Raji (cell line): ENCODE results near the gene PODXL2.

ENCODE experiments used
- POLR2A ChIP-seq: IDR thresholded peaks from 2 replicates; pipeline ENCODE4 v1.6.1; 2011; ENCODE audit warnings: low read depth, low read length, control low read depth; ENCODE audit not compliant: insufficient read depth

Gene PODXL2

DNA sequence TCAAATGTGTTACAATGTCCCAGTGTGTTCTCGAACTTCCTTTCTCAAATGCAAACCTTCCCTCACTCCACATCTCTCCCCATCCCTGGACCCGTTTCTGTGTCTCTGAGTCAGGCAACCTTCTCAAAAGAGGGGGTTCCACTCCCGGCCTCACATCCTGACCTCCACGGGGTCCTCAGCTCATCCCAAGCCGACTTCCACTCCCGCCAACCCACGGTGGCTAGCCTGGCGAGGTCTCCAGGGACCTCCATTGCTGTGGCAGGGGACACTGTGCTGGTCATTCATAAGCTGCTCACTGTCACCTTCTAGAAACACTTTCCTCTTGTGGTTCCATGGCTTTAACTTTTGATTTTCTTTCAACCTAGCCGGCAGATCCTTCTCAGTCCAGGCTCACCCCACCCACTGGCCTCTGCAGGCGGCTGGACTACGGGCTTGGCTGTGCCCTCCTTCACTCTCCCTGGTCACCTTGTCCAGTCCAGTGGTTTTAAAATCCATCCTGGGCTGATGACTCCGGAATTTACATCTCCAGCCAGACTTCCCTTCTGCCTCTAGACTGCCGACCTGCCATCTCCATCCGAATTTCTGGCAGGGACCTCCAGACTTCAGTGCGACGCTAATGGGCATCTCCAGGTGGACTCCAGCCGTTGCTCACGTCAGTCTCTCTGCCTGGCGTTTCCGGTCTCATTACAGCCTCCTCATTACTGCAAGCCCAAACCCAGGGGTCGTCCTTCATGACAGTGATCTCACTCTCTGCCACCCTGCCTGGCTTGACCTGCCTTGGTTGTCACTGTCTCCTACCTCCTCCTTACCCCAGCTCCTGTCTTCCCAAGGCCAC, 63.7 kb downstream of the PODXL2 start:
- no peak for TF ChIP-seq POLR2A

DNA sequence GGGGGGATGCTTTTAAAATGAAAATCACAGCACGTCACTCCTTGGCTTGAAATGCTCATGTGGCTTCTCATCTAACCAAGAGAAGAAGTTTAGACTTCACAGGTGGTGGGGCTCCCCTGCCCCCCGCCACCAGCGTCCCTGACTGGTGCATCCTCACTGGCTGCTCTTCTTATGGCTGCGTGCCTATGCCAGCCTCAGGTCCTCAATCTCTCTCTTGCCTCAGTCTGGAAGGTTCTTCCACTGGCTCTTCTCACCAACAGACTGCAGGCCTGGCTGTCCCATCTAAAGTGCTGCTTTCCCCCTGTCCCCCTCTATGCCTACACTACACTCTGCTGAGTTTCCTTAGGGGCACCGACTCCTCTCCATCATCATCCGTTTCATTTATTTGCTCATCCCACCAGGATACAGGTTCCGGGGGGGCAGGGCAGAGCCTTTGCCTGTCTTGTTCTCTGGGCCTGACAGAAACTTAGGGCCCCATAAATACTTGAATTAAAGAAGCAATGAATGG, 64.4 kb downstream of the PODXL2 start:
- no peak for TF ChIP-seq POLR2A

DNA sequence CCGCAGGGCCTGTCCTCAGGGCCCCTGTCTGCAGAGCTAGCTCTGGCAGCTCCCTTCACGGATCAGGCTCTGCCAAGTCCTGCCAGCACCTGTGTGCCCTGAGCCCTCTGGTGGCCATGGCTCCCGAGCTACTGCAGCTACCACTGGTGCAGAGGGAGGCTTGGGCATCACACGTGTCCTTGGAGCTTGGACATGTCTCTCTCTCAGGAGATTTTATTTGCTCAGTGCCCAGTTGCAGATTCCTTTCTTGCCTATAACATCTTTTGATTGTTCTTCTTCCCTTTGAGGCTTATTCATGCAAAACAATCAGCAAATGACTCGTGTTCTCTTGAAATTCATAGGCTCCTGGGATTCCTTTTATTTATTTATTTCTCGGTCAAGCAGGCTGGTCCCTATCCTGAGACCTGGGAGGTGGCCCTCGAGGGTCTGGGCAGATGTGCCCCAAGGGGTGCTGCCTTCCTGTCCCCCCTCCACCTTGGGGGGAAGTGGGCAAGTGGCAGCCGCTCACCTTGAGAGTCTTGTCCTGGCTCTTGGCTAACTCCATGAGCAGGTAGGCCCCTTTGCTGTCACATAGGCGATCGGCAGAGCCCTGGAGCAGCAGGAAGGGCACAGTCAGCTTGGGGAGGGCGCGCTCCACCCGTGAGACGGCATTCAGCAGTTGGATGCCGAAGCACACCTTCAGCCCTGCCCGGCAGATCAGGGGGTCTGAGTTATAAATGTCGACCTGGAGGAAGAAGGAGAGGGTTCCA, 65.7 kb downstream of the PODXL2 start:
- no peak for TF ChIP-seq POLR2A

DNA sequence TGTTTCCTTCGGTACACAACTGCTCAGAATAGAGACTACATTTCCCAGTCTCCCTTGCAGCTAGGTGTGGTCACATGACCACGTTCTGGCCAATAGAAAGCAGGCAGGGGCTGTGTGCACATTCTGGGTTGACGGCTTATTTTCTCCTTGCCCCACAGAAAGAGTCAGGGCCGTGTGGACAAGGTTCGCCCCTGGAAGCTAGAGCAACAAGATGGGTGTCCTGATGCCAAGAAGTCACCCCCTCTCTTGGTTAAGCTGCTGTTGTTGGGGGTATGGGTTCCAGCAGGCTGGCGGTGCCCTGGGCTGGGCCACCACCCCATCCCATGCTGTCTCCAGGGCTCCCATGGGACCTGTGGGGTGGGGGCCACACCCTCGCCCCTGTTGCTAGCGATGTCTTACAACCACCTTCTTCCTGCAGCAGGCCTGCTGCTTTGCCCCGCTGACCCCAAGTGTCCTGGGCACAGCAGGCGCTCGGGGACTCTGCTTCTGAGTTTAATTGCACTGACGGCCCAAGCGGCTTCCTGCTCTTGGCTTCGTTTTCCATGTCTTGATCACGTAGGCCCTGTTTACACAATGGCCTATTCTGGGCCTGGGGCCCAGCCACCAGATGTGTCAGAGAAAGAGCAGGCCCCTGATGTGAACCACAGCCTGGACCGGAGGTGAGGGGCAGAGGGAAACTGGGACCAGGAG, 68.7 kb downstream of the PODXL2 start:
- no peak for TF ChIP-seq POLR2A

DNA sequence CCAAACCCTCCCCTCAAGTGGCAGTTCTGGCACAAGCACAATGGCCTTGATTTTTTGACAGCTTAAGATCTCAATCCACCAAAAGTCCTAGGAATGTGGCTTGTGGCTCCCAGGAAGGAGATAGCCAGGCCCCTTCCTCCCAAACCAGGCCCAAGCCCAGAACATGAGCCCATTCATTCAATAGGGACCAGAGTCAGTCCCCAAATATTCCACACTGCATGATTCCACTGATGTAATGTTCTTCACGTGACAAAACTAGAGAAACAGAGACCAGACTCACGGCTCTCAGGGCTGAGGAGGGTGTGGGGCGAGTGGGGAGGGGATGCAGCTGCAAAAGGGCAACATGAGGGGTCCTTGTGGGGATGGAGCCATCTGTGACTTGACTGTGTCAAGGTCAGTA, 69.3 kb downstream of the PODXL2 start:
- TF ChIP-seq POLR2A, result no peak

DNA sequence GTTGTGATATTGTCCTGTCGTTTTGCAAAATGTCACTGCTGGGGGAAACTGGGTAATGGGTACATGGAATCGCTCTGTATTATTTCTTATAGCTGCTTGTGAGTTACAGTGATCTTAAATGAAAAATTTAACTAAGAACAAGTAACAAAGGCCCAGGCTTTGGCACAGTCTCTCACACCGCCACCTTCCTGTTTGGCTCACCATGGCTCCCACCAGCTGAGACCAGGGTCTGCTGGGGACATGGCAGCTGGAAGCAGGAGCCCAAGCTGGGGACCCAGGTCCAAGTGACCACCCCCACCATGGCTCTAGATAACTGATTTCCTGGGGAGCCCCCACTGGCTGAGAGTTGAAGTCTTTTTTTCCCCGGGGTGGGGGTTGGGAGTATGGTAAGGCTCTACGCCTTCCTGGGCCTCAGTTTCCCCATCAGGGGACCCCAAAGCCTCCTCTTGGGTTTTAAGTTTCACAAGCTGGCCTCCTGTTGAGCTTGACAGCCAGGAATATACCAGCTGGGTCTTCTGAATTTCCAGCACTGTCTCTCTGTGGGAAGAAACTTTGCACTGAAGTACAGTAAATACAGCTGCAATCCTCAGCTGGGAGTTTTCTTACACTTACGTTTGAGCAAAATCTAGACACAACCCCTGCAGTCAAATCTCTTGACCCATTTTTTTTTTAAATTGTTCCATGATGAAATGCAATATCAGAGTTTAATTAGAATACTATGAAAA, 69.9 kb downstream of the PODXL2 start:
- TF ChIP-seq POLR2A, result no peak

DNA sequence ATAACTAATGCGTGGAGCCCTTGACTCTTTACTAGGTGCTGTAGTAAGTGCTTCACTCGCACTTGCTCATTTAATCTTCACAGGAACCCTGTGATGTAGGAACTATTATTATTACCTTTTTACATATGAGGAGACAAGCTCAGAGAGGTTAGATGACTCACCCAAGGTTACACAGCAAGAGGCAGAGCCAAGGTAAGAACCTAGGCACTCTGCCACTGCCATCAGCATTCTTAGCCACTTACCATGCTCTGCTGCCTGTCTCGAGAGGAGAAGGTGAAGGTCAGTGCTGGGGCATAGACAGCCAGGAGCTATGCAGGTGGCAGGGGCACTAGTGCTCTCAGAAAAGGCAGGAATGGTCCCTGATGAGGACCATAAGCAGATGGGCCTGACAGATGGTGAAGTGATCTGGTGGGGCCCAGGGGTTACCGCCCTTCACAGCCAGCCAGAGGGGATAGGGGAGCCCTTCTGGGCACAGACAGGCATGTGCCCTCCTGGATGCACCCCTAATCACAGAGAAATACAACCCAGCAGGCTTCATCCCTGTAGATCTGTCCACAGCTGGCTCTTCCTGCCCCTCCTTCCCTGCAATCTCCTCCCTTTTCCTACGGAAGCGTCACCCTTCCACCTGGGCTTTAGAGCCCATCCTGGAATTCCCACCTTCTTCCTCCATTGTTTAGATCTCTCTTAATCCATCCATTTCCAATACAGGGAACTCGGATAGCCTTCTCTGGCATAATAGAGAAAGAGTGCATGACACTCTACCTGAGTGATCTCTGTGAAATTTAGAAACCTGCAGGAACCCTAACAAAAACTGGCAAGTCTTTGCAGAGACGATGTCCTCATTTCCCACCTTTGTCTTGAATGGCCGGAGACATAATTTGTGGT, 70.7 kb downstream of the PODXL2 start:
- no peak for TF ChIP-seq POLR2A

DNA sequence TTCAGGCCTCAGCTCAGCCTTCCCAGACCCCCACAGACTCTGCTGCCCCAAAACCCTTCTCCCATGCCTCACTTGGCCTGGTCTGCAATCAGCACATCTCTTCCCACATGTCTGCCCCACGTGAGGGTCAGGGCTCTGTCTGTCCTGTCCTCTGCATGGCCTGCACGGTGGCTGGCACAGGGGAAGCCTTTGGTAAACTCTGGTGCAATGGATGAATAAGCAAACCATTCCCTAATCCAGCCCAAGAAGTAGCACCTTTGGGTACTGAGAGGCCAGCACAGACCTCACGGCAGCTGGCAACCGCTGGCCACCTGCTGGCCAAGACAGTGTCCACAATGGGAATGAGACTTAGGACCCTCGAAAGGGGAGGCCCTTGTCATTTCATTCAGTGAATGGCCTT, 71.4 kb downstream of the PODXL2 start:
- no peak for TF ChIP-seq POLR2A

DNA sequence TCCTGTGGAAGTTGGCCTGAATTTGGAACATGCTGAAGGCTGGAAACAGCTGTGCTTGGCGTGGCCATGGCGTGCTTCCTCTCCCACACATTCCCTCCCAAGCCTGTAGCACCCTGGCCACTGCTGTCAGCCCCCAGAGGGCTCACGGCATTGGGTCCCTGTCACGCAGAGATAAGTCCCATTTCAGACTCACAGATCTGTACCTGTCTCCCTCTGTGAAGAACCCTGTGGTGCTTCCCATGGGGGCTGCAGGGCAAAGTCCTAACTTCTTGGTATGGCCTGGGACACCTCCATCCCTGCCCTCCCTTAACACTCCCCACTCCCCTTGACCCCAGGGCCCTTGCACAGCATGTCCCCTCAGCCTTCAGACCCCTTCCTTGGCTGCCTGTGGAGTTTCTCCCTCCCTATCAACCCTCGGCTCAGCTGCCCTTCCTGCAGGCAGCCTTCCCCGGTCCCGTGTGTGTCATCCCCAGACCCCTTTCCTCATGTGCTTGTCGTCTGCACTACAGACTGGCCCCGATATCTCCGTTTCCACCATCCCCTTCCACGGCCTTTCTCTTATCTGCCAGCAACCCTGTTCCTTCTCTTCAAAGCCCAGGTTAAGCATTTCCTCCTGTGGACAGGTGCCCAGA, 72.4 kb downstream of the PODXL2 start:
- TF ChIP-seq POLR2A, result no peak

DNA sequence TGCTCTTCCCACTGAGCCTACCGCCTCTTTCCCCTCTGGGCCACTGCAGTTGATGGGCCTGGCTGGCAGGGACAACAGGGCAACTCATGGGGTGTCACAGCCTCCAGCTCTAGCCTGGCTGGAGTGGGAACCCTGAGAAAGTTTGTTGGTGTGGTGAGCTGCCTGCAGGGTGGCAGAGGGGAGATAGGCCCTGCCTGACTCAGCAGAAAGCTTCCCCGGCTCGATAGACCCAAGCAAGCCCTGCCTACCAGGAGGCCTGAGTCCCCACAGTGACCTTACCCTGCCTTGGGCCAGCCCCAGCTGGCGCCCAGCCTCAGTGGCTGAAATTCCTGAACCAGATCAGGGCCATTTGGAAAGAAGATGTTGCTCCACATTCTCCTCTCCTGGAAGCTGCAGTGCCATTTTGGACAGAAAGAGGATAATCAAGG, 73.2 kb downstream of the PODXL2 start:
- no peak for TF ChIP-seq POLR2A

DNA sequence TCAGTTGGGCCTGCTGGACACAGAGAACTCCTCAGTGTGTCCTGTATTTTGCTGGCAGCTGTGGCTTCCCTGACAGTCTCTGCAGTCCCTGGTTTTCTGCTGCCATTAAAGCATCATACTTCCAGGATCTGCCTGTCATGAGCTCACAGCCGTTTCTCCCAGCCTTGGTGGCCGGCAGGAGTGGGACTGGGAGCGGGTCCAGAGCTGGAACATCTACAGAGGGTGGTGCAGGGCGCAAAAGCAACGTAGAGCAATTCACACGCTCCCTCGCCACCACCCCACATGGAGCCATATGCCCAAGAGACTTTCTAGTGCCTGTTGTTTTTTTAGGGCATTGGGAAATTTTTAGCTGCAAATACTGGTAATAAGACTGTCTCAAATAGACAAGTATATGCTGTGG, 77.3 kb downstream of the PODXL2 start:
- TF ChIP-seq POLR2A, result no peak

DNA sequence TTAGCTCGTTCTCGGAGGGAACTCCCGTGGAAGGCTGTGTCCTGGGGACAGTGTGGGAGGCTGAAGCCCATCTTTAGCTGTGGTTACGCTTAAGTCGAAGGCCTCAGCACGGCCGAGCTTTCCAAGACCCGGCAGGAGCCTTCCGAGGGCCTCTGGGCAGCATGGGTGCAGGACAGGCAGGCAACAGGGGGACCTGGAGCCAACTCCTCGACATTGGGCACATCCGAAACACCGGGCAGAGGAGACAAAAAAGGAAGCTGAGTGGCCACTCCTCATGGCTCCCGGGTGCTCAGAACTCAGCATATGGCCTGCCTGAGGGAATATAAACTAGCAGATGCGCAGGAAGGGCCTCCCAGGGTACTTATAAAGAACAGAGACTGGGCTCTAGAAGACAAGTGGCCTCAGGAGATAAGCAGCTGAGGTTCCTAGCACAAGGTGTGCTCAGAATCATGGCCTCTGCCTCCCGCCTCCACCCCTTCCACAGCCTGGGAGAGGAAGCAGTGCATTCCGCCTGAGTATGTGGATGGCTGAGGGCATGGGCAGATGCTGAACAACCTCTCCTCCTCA, 77.9 kb downstream of the PODXL2 start:
- no peak for TF ChIP-seq POLR2A

DNA sequence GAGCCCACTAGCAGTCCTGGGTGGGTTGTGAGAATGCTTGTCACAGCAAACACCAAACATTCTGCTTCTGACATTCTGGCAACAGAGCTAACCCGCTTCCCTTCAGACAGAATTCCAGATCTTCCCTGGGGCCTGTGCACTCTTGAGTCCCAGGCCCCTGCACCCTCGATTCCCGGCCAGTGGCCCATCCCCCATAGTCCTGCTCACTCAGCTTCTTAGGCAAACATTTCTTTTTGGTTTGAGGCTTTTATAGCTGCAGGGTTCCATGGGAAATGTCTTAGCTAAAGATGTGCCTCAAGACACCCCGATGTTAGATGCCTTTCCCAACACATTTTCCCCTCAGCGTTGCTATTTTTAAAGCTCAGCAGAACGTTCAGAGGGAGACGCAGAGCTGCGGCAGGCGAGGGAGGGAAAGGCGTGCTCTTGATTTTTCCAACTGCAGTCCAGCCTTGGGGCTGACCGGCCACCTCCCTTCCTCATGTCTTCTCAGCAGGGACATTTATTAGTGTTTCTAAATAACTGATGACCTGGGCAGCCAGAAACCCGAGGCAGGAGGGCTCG, 78.9 kb downstream of the PODXL2 start:
- no peak for TF ChIP-seq POLR2A
